NCI-H2196 (cell line): ENCODE data around the gene EDA.
A peak's percentile ranks its signal among the peaks of the same experiment; 100 is the strongest.

Experiments used
- DNase-seq: peaks from one replicate; lab custom pipeline; 2025; ENCODE audit not compliant: unreplicated experiment; lab: John Stamatoyannopoulos, UW

The EDA gene

GRCh38 chrX:70054391-70054790, 438.5 kb downstream of the EDA start:
- DNase-seq = no peak

- DNase-seq = no peak
Observed at GRCh38 chrX:70062076-70062475, 446.2 kb downstream of the EDA start, which contains the start of gene OTUD6A. Gene OTUD6A, plus strand, starts transcription at chrX:70062457. Its CDS starts 68 bp downstream, at chrX:70062525.

GRCh38 chrX:70062961-70063550, 447.1 kb downstream of the EDA start:
- no peak for DNase-seq

- DNase-seq = no peak
Observed at GRCh38 chrX:70066646-70067045, 450.7 kb downstream of the EDA start.

GRCh38 chrX:70079297-70079696, 463.4 kb downstream of the EDA start:
- DNase-seq = no peak

GRCh38 chrX:70079870-70080269, 464.0 kb downstream of the EDA start:
- no peak for DNase-seq

- DNase-seq = no peak
Observed at GRCh38 chrX:70082723-70083122, 466.8 kb downstream of the EDA start.

GRCh38 chrX:70084592-70085240, 468.8 kb downstream of the EDA start:
- DNase-seq = no peak

- DNase-seq = peak; percentile 1
Observed at GRCh38 chrX:70087857-70088630, 472.1 kb downstream of the EDA start.

- no peak for DNase-seq
Observed at GRCh38 chrX:70088751-70089150, 472.8 kb downstream of the EDA start.
